Central memory CD4-positive, alpha-beta T cell (primary cell): Measurements from ENCODE around the gene LAMA3.
A peak's percentile ranks its signal among the peaks of the same experiment; 100 is the strongest.

Experiments
- DNase-seq: peaks from one replicate; pipeline ENCODE4 v3.0.0; 2022

The LAMA3 gene

GRCh38 chr18:23880931-23881617 lies 191.8 kb downstream of the LAMA3 start:
- DNase-seq = no peak

GRCh38 chr18:23881778-23882177 lies 192.5 kb downstream of the LAMA3 start:
- DNase-seq = no peak

- no peak for DNase-seq
Measured at GRCh38 chr18:23882616-23883276, 193.5 kb downstream of the LAMA3 start.

- no peak for DNase-seq
Measured at GRCh38 chr18:23883277-23883790, 194.1 kb downstream of the LAMA3 start.

GRCh38 chr18:23884681-23885375 lies 195.6 kb downstream of the LAMA3 start:
- no peak for DNase-seq

GRCh38 chr18:23885750-23886149 lies 196.5 kb downstream of the LAMA3 start:
- DNase-seq = peak; percentile 46

- DNase-seq = no peak
Measured at GRCh38 chr18:23887035-23887434, 197.8 kb downstream of the LAMA3 start.

GRCh38 chr18:23887493-23887892 lies 198.2 kb downstream of the LAMA3 start:
- DNase-seq = no peak

- DNase-seq = no peak
Measured at GRCh38 chr18:23888881-23889280, 199.6 kb downstream of the LAMA3 start.

GRCh38 chr18:23889907-23890306 lies 200.7 kb downstream of the LAMA3 start:
- no peak for DNase-seq

GRCh38 chr18:23890589-23890988 lies 201.3 kb downstream of the LAMA3 start:
- no peak for DNase-seq

- DNase-seq = no peak
Measured at GRCh38 chr18:23893653-23894052, 204.4 kb downstream of the LAMA3 start.

GRCh38 chr18:23894661-23895175 lies 205.5 kb downstream of the LAMA3 start:
- no peak for DNase-seq

GRCh38 chr18:23897291-23897690 lies 208.0 kb downstream of the LAMA3 start:
- no peak for DNase-seq

- DNase-seq = no peak
Measured at GRCh38 chr18:23897733-23898132, 208.5 kb downstream of the LAMA3 start.

- no peak for DNase-seq
Measured at GRCh38 chr18:23900994-23901393, 211.7 kb downstream of the LAMA3 start.

GRCh38 chr18:23902396-23902795 lies 213.1 kb downstream of the LAMA3 start:
- DNase-seq = no peak

- no peak for DNase-seq
Measured at GRCh38 chr18:23903971-23904370, 214.7 kb downstream of the LAMA3 start.

GRCh38 chr18:23906658-23907057 lies 217.4 kb downstream of the LAMA3 start:
- no peak for DNase-seq

GRCh38 chr18:23908827-23909226 lies 219.6 kb downstream of the LAMA3 start:
- no peak for DNase-seq

GRCh38 chr18:23910032-23910431 lies 220.8 kb downstream of the LAMA3 start:
- DNase-seq = no peak

GRCh38 chr18:23912356-23912755 lies 223.1 kb downstream of the LAMA3 start:
- DNase-seq = no peak

- no peak for DNase-seq
Measured at GRCh38 chr18:23916338-23916737, 227.1 kb downstream of the LAMA3 start.
